Measurements from ENCODE around the gene SH3BP4. TPM values are rescaled to one million over a fixed set of nuclear protein-coding genes. Genes with fewer than 3 reads are reported as not detected.

The SH3BP4 gene
- total RNA-seq, 1 donor from 2014 or later = 49.5 TPM

GRCh38 chr2:235042576-235043515 lies 91.0 kb downstream of the SH3BP4 start:
- Mint-ChIP-seq H3K9me3 (no peaks in the 10 kb centered on the region), H3K27ac (no peak overlapping the region), H3K4me1 (ENCODE audit: unreplicated experiment) (peaks cover 20% of the 10 kb centered on the region), H3K4me3 (no peak overlapping the region), H3K27me3 (no peaks in the 10 kb centered on the region), H3K36me3 (peaks cover 56% of the 10 kb centered on the region)
- TF ChIP-seq CTCF (conservative IDR thresholded peaks at IDR 0.05) = no peak
- DNase-seq (ENCODE audit: extremely low spot score, unreplicated experiment) = no peak

DNA sequence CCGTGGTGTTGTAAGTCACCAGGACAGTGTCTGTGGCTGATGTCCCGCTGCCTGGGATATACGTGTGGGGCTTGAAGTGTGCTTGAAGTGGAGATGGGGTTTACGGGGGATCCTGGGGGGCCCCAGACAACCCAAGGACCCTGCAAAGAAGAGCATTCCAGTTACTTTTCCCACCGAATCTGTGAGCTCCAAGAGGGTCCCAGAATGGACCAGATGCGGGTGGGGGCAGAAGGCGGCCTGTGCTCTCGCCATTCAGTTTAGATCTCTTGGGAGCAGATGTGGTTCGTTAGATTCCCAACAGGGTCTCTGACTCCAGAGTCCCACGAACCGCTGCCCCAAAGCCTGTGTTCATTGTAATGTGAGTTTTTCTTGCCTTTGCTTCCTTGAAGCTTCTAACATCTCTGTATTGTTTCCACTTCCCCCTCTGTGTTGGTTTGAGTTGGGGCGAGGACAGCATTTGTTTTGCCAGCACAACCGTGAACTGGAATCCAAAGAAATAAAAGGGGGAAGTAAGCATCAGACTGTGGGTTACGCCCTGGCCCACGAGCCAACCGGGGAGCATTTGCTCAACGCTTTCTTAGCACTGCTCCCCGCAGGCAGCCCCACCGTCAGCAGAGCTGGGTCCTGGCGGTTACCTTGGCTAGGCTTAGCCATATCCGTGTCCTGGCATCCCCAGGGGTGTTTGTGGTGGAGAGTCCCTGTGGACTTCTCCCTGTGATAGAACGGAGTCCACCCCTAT lies 92.1 kb downstream of the SH3BP4 start:
- Mint-ChIP-seq H3K36me3 (peaks cover 53% of the 10 kb centered on the region), H3K4me3 (no peak overlapping the region), H3K9me3 (no peaks in the 10 kb centered on the region), H3K4me1 (ENCODE audit: unreplicated experiment) (peaks cover 24% of the 10 kb centered on the region), H3K27me3 (no peaks in the 10 kb centered on the region), H3K27ac (no peak overlapping the region)
- no peak for DNase-seq (ENCODE audit: extremely low spot score, unreplicated experiment)
- TF ChIP-seq CTCF (conservative IDR thresholded peaks at IDR 0.05) = no peak

DNA sequence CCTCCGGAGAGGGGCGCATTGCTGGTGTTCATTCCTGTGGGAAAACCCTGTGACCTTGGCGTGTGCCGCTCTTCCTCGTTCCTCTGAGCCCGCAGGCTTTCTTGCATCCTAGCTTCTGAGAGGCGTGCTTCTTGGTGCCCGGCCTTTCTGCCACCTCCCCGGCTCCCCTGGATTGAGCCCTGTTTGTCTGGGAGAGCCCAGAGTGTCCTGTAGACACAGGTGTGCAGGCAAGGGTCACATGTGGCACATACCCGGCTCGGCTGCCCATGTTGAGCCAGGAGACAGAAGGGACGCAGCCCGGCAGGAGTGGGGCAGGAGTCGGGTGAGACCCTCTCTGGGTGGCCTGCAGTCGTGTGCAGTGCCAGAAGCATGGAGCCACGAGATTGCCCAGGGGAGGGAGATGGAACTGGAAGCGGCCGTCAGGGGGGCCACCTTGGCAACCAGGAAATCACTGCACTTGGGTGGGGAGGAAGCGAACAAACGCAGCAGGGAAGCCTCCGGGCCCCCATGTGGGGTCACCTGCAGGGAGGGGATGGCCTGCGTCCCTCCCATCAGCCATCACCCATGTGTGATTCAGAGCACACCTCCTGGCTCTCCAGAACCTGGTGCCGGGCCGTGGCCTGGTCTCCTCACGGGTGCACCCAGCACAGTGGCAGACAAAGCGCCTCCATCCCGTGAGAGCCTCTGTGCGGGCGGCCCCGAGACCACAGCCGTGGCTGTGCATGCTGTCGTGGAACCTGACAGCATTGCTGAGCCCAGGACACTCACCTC lies 92.9 kb downstream of the SH3BP4 start:
- Mint-ChIP-seq H3K4me1 (ENCODE audit: unreplicated experiment) (peaks cover 25% of the 10 kb centered on the region), H3K27me3 (no peaks in the 10 kb centered on the region), H3K27ac (peak overlapping the region; percentile 84), H3K9me3 (no peaks in the 10 kb centered on the region), H3K36me3 (peaks cover 49% of the 10 kb centered on the region), H3K4me3 (no peak overlapping the region)
- no peak for DNase-seq (ENCODE audit: extremely low spot score, unreplicated experiment)
- no peak for TF ChIP-seq CTCF (conservative IDR thresholded peaks at IDR 0.05)

GRCh38 chr2:235045336-235045972 lies 93.6 kb downstream of the SH3BP4 start:
- H3K4me3 Mint-ChIP-seq = no peak overlapping the region
- H3K27ac Mint-ChIP-seq = peak overlapping the region; percentile 84
- DNase-seq (ENCODE audit: extremely low spot score, unreplicated experiment) = no peak
- no peaks in the 10 kb centered on the region for H3K27me3 Mint-ChIP-seq
- H3K9me3 Mint-ChIP-seq = no peaks in the 10 kb centered on the region
- H3K36me3 Mint-ChIP-seq = peaks cover 45% of the 10 kb centered on the region
- H3K4me1 Mint-ChIP-seq (ENCODE audit: unreplicated experiment) = peaks cover 25% of the 10 kb centered on the region
- TF ChIP-seq CTCF (conservative IDR thresholded peaks at IDR 0.05) = no peak

DNA sequence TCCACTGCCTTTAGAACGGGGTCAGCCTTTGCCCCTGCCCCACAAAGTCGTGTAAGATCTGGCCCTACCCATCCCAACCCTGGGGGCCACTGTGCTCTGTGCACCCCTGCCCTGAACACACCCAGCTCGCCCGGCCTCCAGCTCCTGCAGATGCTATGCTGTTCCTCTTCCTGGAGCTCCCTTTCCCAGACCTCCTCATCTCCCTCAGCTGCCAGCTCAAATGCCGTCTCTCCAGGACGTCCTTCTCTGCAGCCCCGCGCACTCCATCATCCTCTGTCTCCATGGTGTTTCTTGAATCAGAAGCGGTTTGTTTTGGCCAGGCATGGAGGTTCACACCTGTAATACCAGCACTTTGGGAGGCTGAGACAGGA lies 94.1 kb downstream of the SH3BP4 start:
- H3K9me3 Mint-ChIP-seq = no peaks in the 10 kb centered on the region
- TF ChIP-seq CTCF (conservative IDR thresholded peaks at IDR 0.05) = no peak
- H3K27me3 Mint-ChIP-seq = no peaks in the 10 kb centered on the region
- peaks cover 25% of the 10 kb centered on the region for H3K4me1 Mint-ChIP-seq (ENCODE audit: unreplicated experiment)
- H3K27ac Mint-ChIP-seq = peak overlapping the region; percentile 84
- peaks cover 40% of the 10 kb centered on the region for H3K36me3 Mint-ChIP-seq
- no peak overlapping the region for H3K4me3 Mint-ChIP-seq
- DNase-seq (ENCODE audit: extremely low spot score, unreplicated experiment) = no peak

Measured in type B pancreatic cell (in vitro differentiated cells).